Endothelial cell of umbilical vein (primary cell): ENCODE data around the gene UBR3. TPM values are rescaled to one million over a fixed set of nuclear protein-coding genes. Genes with fewer than 3 reads are reported as not detected.

ENCODE experiments used
- BruUV-seq: library from RNA; stranded (reverse); fragments of 400-500 nt; replicated peaks from 2 replicates; lab custom pipeline; 2021; lab: Mats Ljungman, UMichigan
- CTCF ChIA-PET: fragments of 300-600, 350-600 bp; sonication (Branson Sonifier 250); formaldehyde crosslinking; loops from one replicate; lab custom pipeline; 2021; ENCODE audit warnings: antibody characterized with exemption, inconsistent platforms; lab: Charles Lee
- POLR2A ChIA-PET: fragments of 300-600, 350-600 bp; sonication (Branson Sonifier 250); formaldehyde crosslinking; loops from one replicate; lab custom pipeline; 2021; ENCODE audit warnings: antibody characterized with exemption, inconsistent platforms; lab: Charles Lee
- DNase-seq: peaks from one replicate; pipeline ENCODE4 v3.0.0-alpha.2; 2011; ENCODE audit warnings: low read depth, low spot score
- FAIRE-seq: peaks from 2 replicates; lab custom pipeline; 2011; peaks lifted over from hg19 to GRCh38; lab: Jason Lieb, UNC
- H2AFZ ChIP-seq: 2 replicates; pipeline ENCODE4 v1.6.0; 2012; ENCODE audit warnings: low read depth, low read length, control low read depth, inconsistent platforms
- H3K27ac ChIP-seq: 2 replicates; pipeline ENCODE4 v1.5.1; 2011; ENCODE audit warnings: low read depth, mild to moderate bottlenecking, control low read depth, low read length, moderate library complexity; ENCODE audit not compliant: insufficient read depth
- H3K27me3 ChIP-seq, 2 experiments: 2 replicates each; pipeline versions ENCODE4 v1.6.0 to v1.6.1; 2011; ENCODE audit warnings: low read length in 2 of 2, mixed read lengths in 1 of 2; ENCODE audit not compliant: control insufficient read depth in 2 of 2, insufficient read depth in 2 of 2
- H3K36me3 ChIP-seq, 2 experiments: 2 replicates in 1 of 2; 3 replicates in 1 of 2; pipeline ENCODE4 v1.5.1; 2011; ENCODE audit warnings: low read length in 2 of 2, mild to moderate bottlenecking in 1 of 2, moderate library complexity in 1 of 2; ENCODE audit not compliant: control insufficient read depth in 2 of 2, insufficient read depth in 2 of 2; ENCODE audit errors: extremely low read depth in 1 of 2
- H3K4me1 ChIP-seq: 3 replicates; pipeline ENCODE4 v1.5.1; 2011; ENCODE audit warnings: mild to moderate bottlenecking, low read length; ENCODE audit not compliant: control insufficient read depth, insufficient read depth; ENCODE audit errors: extremely low read depth
- H3K4me2 ChIP-seq: 2 replicates; pipeline ENCODE4 v1.6.1; 2011; ENCODE audit warnings: low read length, control low read depth, mixed read lengths; ENCODE audit not compliant: insufficient read depth
- H3K4me3 ChIP-seq, 3 experiments: fragments of 200-600 bp in 1 of 3; sonication (generic), shearing (Covaris generic) in 1 of 3; replicated peaks in 1 of 3; 2 replicates each; pipeline ENCODE4 v1.5.1; 2011 to 2016; ENCODE audit warnings: control low read depth in 3 of 3, low read length in 3 of 3, mild to moderate bottlenecking in 2 of 3, inconsistent platforms in 1 of 3, low read depth in 1 of 3, moderate library complexity in 1 of 3; ENCODE audit not compliant: insufficient read depth in 1 of 3
- H3K79me2 ChIP-seq: 2 replicates; pipeline ENCODE4 v1.6.0; 2012; ENCODE audit warnings: low read length, inconsistent platforms; ENCODE audit not compliant: control insufficient read depth, insufficient read depth
- H3K9ac ChIP-seq: replicated peaks from 2 replicates; pipeline ENCODE3; 2011; ENCODE audit warnings: low read length, control low read depth; ENCODE audit not compliant: insufficient read depth; ENCODE audit errors: extremely low read depth
- H3K9me1 ChIP-seq: replicated peaks from 3 replicates; pipeline ENCODE4 v1.6.0; 2011; ENCODE audit warnings: mild to moderate bottlenecking, low read length; ENCODE audit not compliant: control insufficient read depth, insufficient read depth; ENCODE audit errors: extremely low read depth
- H3K9me3 ChIP-seq: replicated peaks from 2 replicates; pipeline ENCODE4 v1.5.1; 2012; ENCODE audit warnings: low read length, inconsistent platforms; ENCODE audit not compliant: control insufficient read depth, insufficient read depth
- H4K20me1 ChIP-seq: replicated peaks from 2 replicates; pipeline ENCODE3; 2011; ENCODE audit warnings: mild to moderate bottlenecking, low read length; ENCODE audit not compliant: control insufficient read depth, insufficient read depth; ENCODE audit errors: extremely low read depth
- EZH2 ChIP-seq: IDR thresholded peaks from 2 replicates; pipeline ENCODE4 v1.6.1; 2012; ENCODE audit warnings: borderline replicate concordance, low read depth, mild to moderate bottlenecking, moderate library complexity, low read length, inconsistent platforms; ENCODE audit not compliant: severe bottlenecking
- GATA2 ChIP-seq: IDR thresholded peaks from 2 replicates; pipeline ENCODE4 v1.7.0; 2011; ENCODE audit warnings: low read depth, mild to moderate bottlenecking, moderate library complexity, mixed read lengths, low read length; ENCODE audit not compliant: insufficient read length, insufficient read depth
- JUN ChIP-seq: IDR thresholded peaks from 2 replicates; pipeline ENCODE4 v1.6.1; 2011; ENCODE audit warnings: borderline replicate concordance, low read depth; ENCODE audit not compliant: insufficient read length, insufficient read depth
- MAX ChIP-seq: IDR thresholded peaks from 2 replicates; pipeline ENCODE4 v1.6.1; 2011; ENCODE audit not compliant: insufficient read depth, insufficient read length
- POLR2A ChIP-seq: IDR thresholded peaks from 2 replicates; pipeline ENCODE4 v1.6.1; 2012; ENCODE audit warnings: low read depth, mild to moderate bottlenecking, control low read depth, low read length
- POLR2AphosphoS5 ChIP-seq: IDR thresholded peaks from 2 replicates; pipeline ENCODE4 v1.6.1; 2012; ENCODE audit warnings: low read depth, mild to moderate bottlenecking, control low read depth, low read length, moderate library complexity; ENCODE audit not compliant: insufficient read depth
- dilution Hi-C: fragments of 300-500 bp; cut with MboI; formaldehyde crosslinking; loops from one replicate; pipeline ENCODE4 v1.15.0; 2019; ENCODE audit warnings: low sequenced_read_pairs; ENCODE audit not compliant: extremely low pct_ligation_motif_present
- intact Hi-C: fragments of 100-400 bp; cut with micrococcal nuclease; formaldehyde crosslinking; loops from one replicate; pipeline ENCODE4 v1.10.0; 2022
- polyA plus RNA-seq, 4 experiments: library from polyadenylated mRNA; depleted of rRNA in 3 of 4; stranded (reverse) in 3 of 4; unstranded in 1 of 4; fragments of >200 nt; gene quantifications; 2 replicates each; pipeline versions ENCODE4 v1.2.1 to v1.2.3, GENCODE V29; 2011 to 2012; ENCODE audit warnings: missing spikeins in 1 of 4
- total RNA-seq: library from RNA; stranded (reverse); gene quantifications from 2 replicates; pipeline ENCODE4 v1.2.3, GENCODE V29; 2021
- TF ChIP-seq, protein P1 (sequence below), 2 donors: IDR thresholded peaks; 1 replicate in 1 of 2; 2 replicates in 1 of 2; pipeline ENCODE4 v1.5.1; 2011; ENCODE audit warnings: low read length in 2 of 2, mild to moderate bottlenecking in 2 of 2, moderate library complexity in 2 of 2, control low read depth in 1 of 2, inconsistent platforms in 1 of 2, low read depth in 1 of 2; ENCODE audit not compliant: insufficient read depth in 1 of 2; ENCODE audit errors: extremely low read depth in 1 of 2

UBR3 gene
- total and polyA plus RNA-seq, 2 donors (not counting 3 experiments of a cell fraction or from before 2014, with no cell fraction given) = 5.3 to 27.5 TPM

GRCh38 chr2:169822785-169823392 lies 4.4 kb upstream of the UBR3 start:
- no peak overlapping the region for H3K4me3 ChIP-seq
- H3K4me1 ChIP-seq = peaks cover 23% of the 10 kb centered on the region
- no peaks in the 10 kb centered on the region for H3K9me3 ChIP-seq
- no peaks in the 10 kb centered on the region for H3K9me1 ChIP-seq
- ChIA-PET CTCF (interaction anchor here (2.2 kb wide), 1 partner anchor 10 kb away, joined by 16 read pairs; no protein-coding TSS in a partner anchor), POLR2A (no interaction called here)
- no TSS peak for BruUV-seq
- no peak for DNase-seq
- intact Hi-C loops (no loop called here), dilution Hi-C loops (no loop called here)
- H3K4me2 ChIP-seq = peak overlapping the region; percentile 38
- FAIRE-seq = no peak
- no peak overlapping the region for H3K9ac ChIP-seq
- H3K27me3 ChIP-seq = no peaks in the 10 kb centered on the region
- H3K27ac ChIP-seq = no peak overlapping the region
- H3K79me2 ChIP-seq = peaks cover 30% of the 10 kb centered on the region
- no peak overlapping the region for H2AFZ ChIP-seq
- no peaks in the 10 kb centered on the region for H4K20me1 ChIP-seq
- peaks cover 0 to 3% of the 10 kb centered on the region in 2 experiments for H3K36me3 ChIP-seq
- TF ChIP-seq EZH2 (no peak), POLR2AphosphoS5 (no peak)
- TF ChIP-seq, protein P1, sequence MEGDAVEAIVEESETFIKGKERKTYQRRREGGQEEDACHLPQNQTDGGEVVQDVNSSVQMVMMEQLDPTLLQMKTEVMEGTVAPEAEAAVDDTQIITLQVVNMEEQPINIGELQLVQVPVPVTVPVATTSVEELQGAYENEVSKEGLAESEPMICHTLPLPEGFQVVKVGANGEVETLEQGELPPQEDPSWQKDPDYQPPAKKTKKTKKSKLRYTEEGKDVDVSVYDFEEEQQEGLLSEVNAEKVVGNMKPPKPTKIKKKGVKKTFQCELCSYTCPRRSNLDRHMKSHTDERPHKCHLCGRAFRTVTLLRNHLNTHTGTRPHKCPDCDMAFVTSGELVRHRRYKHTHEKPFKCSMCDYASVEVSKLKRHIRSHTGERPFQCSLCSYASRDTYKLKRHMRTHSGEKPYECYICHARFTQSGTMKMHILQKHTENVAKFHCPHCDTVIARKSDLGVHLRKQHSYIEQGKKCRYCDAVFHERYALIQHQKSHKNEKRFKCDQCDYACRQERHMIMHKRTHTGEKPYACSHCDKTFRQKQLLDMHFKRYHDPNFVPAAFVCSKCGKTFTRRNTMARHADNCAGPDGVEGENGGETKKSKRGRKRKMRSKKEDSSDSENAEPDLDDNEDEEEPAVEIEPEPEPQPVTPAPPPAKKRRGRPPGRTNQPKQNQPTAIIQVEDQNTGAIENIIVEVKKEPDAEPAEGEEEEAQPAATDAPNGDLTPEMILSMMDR (IDR thresholded peaks at IDR 0.05; ENCODE audit: extremely low read depth in 1 of 2, insufficient read depth in 1 of 2, low read depth in 1 of 2, low read length in 2 of 2) = no peak

- Histone ChIP-seq H3K4me2 (peak overlapping the region; percentile 89), H3K4me1 (peaks cover 24% of the 10 kb centered on the region), H3K9me3 (no peaks in the 10 kb centered on the region), H3K27ac (no peak overlapping the region), H3K27me3 (no peaks in the 10 kb centered on the region), H2AFZ (peak overlapping the region; percentile 86), H3K4me3 (peak overlapping the region; percentile 67 to 90 (median 85)), H4K20me1 (no peaks in the 10 kb centered on the region), H3K9me1 (no peaks in the 10 kb centered on the region), H3K36me3 (peaks cover 0 to 3% of the 10 kb centered on the region in 2 experiments), H3K79me2 (peaks cover 40% of the 10 kb centered on the region), H3K9ac (peak overlapping the region; percentile 71)
- no TSS peak for BruUV-seq
- no peak for DNase-seq
- CTCF ChIA-PET = interaction anchor here (1.0 to 2.2 kb wide), 11 partner anchors 8 to 372 kb away, joined by 3 to 16 read pairs (median 4); partner anchors contain the start of gene SSB
- intact Hi-C loops = loop anchor here (1.0 kb wide), 1 partner anchor 104 kb away; no protein-coding TSS in a partner anchor
- dilution Hi-C loops = no loop called here
- POLR2A ChIA-PET = no interaction called here
- no peak for FAIRE-seq
- no peak for TF ChIP-seq GATA2
- no peak for TF ChIP-seq JUN
- no peak for TF ChIP-seq POLR2AphosphoS5
- TF ChIP-seq MAX = no peak
- TF ChIP-seq, protein P1 (IDR thresholded peaks at IDR 0.05; ENCODE audit: extremely low read depth in 1 of 2, insufficient read depth in 1 of 2, low read depth in 1 of 2, low read length in 2 of 2) = no peak
- TF ChIP-seq POLR2A = no peak
Observed at GRCh38 chr2:169823996-169824372, 3.3 kb upstream of the UBR3 start.
